ENCODE results near the gene ATG4B.

Gene ATG4B

GRCh38 chr2:241641631-241642030 is 4.1 kb downstream of the ATG4B start:
- no peak for DNase-seq (ENCODE audit: low read depth)
- no peak overlapping the region for H3K4me3 ChIP-seq (ENCODE audit: low read depth, low read length)

GRCh38 chr2:241645056-241645914 is 7.8 kb downstream of the ATG4B start:
- no peak for DNase-seq (ENCODE audit: low read depth)
- no peak overlapping the region for H3K4me3 ChIP-seq (ENCODE audit: low read depth, low read length)
- TF ChIP-seq CTCF (IDR thresholded peaks at IDR 0.05; ENCODE audit: control insufficient read depth, extremely low read depth, insufficient read depth): no peak

More at GRCh38 chr2:241641631-241642030, 4.1 kb downstream of the ATG4B start:
- TF ChIP-seq CTCF (IDR thresholded peaks at IDR 0.05; ENCODE audit: control insufficient read depth, extremely low read depth, insufficient read depth): no peak

GRCh38 chr2:241645915-241646645 is 8.6 kb downstream of the ATG4B start:
- TF ChIP-seq CTCF (IDR thresholded peaks at IDR 0.05; ENCODE audit: control insufficient read depth, extremely low read depth, insufficient read depth): no peak
- no peak for DNase-seq (ENCODE audit: low read depth)
- no peak overlapping the region for H3K4me3 ChIP-seq (ENCODE audit: low read depth, low read length)

GRCh38 chr2:241648453-241648852 is 11.0 kb downstream of the ATG4B start:
- no peak for TF ChIP-seq CTCF (IDR thresholded peaks at IDR 0.05; ENCODE audit: control insufficient read depth, extremely low read depth, insufficient read depth)
- H3K4me3 ChIP-seq (ENCODE audit: low read depth, low read length): no peak overlapping the region
- no peak for DNase-seq (ENCODE audit: low read depth)

GRCh38 chr2:241649404-241649803 is 11.9 kb downstream of the ATG4B start:
- DNase-seq (ENCODE audit: low read depth): no peak
- TF ChIP-seq CTCF (IDR thresholded peaks at IDR 0.05; ENCODE audit: control insufficient read depth, extremely low read depth, insufficient read depth): no peak
- no peak overlapping the region for H3K4me3 ChIP-seq (ENCODE audit: low read depth, low read length)

- DNase-seq (ENCODE audit: low read depth): no peak
- no peak for TF ChIP-seq CTCF (IDR thresholded peaks at IDR 0.05; ENCODE audit: control insufficient read depth, extremely low read depth, insufficient read depth)
- H3K4me3 ChIP-seq (ENCODE audit: low read depth, low read length): no peak overlapping the region
Measured at GRCh38 chr2:241649927-241650326, 12.4 kb downstream of the ATG4B start.

Measured in LNCaP clone FGC (cell line).